ENCODE measurements around the gene DNAAF1.

- TF ChIP-seq EZH2 (IDR thresholded peaks at IDR 0.05) (no peak), CTCF (IDR thresholded peaks at IDR 0.05) (no peak), EZH2phosphoT487 (IDR thresholded peaks at IDR 0.05) (no peak)
Measured at GRCh38 chr16:84144209-84144858, 774 bp upstream of the DNAAF1 start.
